KMS-11 (cell line): ENCODE measurements around the gene KATNB1.

Experiments used
- H2AFZ ChIP-seq: fragments of 200-600 bp; sonication (generic); 2 replicates; pipeline ENCODE4 v1.6.1; 2016; ENCODE audit warnings: antibody characterized with exemption, mixed run types, low read depth
- H3K27ac ChIP-seq: fragments of 200-600 bp; sonication (generic); 2 replicates; pipeline ENCODE4 v1.6.1; 2016; ENCODE audit warnings: mild to moderate bottlenecking, mixed run types
- H3K27me3 ChIP-seq: fragments of 200-600 bp; sonication (generic); 2 replicates; pipeline ENCODE4 v1.6.1; 2017; ENCODE audit warnings: mild to moderate bottlenecking, low read depth, mixed run types, moderate library complexity; ENCODE audit not compliant: insufficient read depth
- H3K36me3 ChIP-seq: fragments of 200-600 bp; sonication (generic); 2 replicates; pipeline ENCODE4 v1.6.1; 2017; ENCODE audit warnings: mild to moderate bottlenecking, mixed run types; ENCODE audit not compliant: insufficient read depth
- H3K4me1 ChIP-seq: fragments of 200-600 bp; sonication (generic); 2 replicates; pipeline ENCODE4 v1.6.1; 2016; ENCODE audit warnings: mild to moderate bottlenecking, low read depth, mixed run types; ENCODE audit not compliant: poor library complexity, severe bottlenecking
- H3K4me2 ChIP-seq: fragments of 200-600 bp; sonication (generic); 2 replicates; pipeline ENCODE4 v1.7.0; 2016; ENCODE audit warnings: mild to moderate bottlenecking, mixed run types
- H3K4me3 ChIP-seq: fragments of 200-600 bp; sonication (generic); IDR thresholded peaks from 2 replicates; pipeline ENCODE4 v1.6.1; 2017; ENCODE audit warnings: low read depth, low read length, mixed read lengths; ENCODE audit not compliant: insufficient read depth
- H3K79me2 ChIP-seq: fragments of 200-600 bp; sonication (generic); 2 replicates; pipeline ENCODE4 v1.6.1; 2016; ENCODE audit warnings: low read depth, mixed run types; ENCODE audit not compliant: insufficient read depth
- H3K9ac ChIP-seq: fragments of 200-600 bp; sonication (generic); 2 replicates; pipeline ENCODE4 v1.6.1; 2016; ENCODE audit warnings: mild to moderate bottlenecking, mixed run types
- H4K20me1 ChIP-seq: fragments of 200-600 bp; sonication (generic); 2 replicates; pipeline ENCODE4 v1.6.1; 2016; ENCODE audit warnings: mild to moderate bottlenecking, mixed run types; ENCODE audit not compliant: insufficient read depth
- CTCF ChIP-seq: fragments of 200-600 bp; sonication (generic); conservative IDR thresholded peaks from 2 replicates; pipeline ENCODE4 v1.6.1; 2017; ENCODE audit warnings: low read depth, mild to moderate bottlenecking, antibody characterized with exemption, low read length, moderate library complexity, mixed read lengths

Gene KATNB1

GRCh38 chr16:57764341-57765159 is 29.0 kb downstream of the KATNB1 start:
- H3K27me3 ChIP-seq = no peaks in the 10 kb centered on the region
- peak overlapping the region; percentile 41; the same call in 1 of the 2 replicates for H2AFZ ChIP-seq
- TF ChIP-seq CTCF = no peak
- no peak overlapping the region for H3K4me2 ChIP-seq
- H3K27ac ChIP-seq = no peak overlapping the region
- no peak overlapping the region for H3K9ac ChIP-seq
- H3K4me1 ChIP-seq = peaks cover 4% of the 10 kb centered on the region
- H3K4me3 ChIP-seq = no peak overlapping the region
- no peaks in the 10 kb centered on the region for H4K20me1 ChIP-seq
- no peaks in the 10 kb centered on the region for H3K79me2 ChIP-seq
- H3K36me3 ChIP-seq = no peaks in the 10 kb centered on the region

GRCh38 chr16:57765160-57765728 is 29.7 kb downstream of the KATNB1 start:
- no peak overlapping the region for H3K27ac ChIP-seq
- H3K36me3 ChIP-seq = no peaks in the 10 kb centered on the region
- no peak overlapping the region for H3K9ac ChIP-seq

GRCh38 chr16:57766714-57767348 is 31.3 kb downstream of the KATNB1 start:
- Histone ChIP-seq H3K9ac (no peak overlapping the region), H3K27ac (no peak overlapping the region), H2AFZ (no peak overlapping the region), H3K4me2 (no peak overlapping the region), H3K27me3 (no peaks in the 10 kb centered on the region), H3K79me2 (no peaks in the 10 kb centered on the region), H4K20me1 (no peaks in the 10 kb centered on the region), H3K4me3 (no peak overlapping the region), H3K36me3 (no peaks in the 10 kb centered on the region), H3K4me1 (peaks cover 4% of the 10 kb centered on the region)
- no peak for TF ChIP-seq CTCF

More at GRCh38 chr16:57765160-57765728, 29.7 kb downstream of the KATNB1 start:
- Histone ChIP-seq H4K20me1 (no peaks in the 10 kb centered on the region), H3K79me2 (no peaks in the 10 kb centered on the region), H3K4me1 (peaks cover 4% of the 10 kb centered on the region), H2AFZ (no peak overlapping the region), H3K4me3 (no peak overlapping the region), H3K4me2 (no peak overlapping the region), H3K27me3 (no peaks in the 10 kb centered on the region)
- TF ChIP-seq CTCF = no peak

GRCh38 chr16:57769541-57770145 is 34.1 kb downstream of the KATNB1 start:
- H3K36me3 ChIP-seq = no peaks in the 10 kb centered on the region
- H3K4me2 ChIP-seq = no peak overlapping the region
- TF ChIP-seq CTCF = no peak
- no peaks in the 10 kb centered on the region for H3K27me3 ChIP-seq
- H4K20me1 ChIP-seq = no peaks in the 10 kb centered on the region
- H3K79me2 ChIP-seq = no peaks in the 10 kb centered on the region
- no peak overlapping the region for H3K4me3 ChIP-seq
- H3K27ac ChIP-seq = no peak overlapping the region
- no peaks in the 10 kb centered on the region for H3K4me1 ChIP-seq
- H2AFZ ChIP-seq = no peak overlapping the region
- H3K9ac ChIP-seq = no peak overlapping the region
